ENCODE results near the gene MLXIP.
A peak's percentile ranks its signal among the peaks of the same experiment; 100 is the strongest.
"Not testable (repeated sequence)": the region's sequence is repeated elsewhere in the genome, so short reads cannot be mapped to it uniquely, and the experiment has no call there.

MLXIP gene, protein sequence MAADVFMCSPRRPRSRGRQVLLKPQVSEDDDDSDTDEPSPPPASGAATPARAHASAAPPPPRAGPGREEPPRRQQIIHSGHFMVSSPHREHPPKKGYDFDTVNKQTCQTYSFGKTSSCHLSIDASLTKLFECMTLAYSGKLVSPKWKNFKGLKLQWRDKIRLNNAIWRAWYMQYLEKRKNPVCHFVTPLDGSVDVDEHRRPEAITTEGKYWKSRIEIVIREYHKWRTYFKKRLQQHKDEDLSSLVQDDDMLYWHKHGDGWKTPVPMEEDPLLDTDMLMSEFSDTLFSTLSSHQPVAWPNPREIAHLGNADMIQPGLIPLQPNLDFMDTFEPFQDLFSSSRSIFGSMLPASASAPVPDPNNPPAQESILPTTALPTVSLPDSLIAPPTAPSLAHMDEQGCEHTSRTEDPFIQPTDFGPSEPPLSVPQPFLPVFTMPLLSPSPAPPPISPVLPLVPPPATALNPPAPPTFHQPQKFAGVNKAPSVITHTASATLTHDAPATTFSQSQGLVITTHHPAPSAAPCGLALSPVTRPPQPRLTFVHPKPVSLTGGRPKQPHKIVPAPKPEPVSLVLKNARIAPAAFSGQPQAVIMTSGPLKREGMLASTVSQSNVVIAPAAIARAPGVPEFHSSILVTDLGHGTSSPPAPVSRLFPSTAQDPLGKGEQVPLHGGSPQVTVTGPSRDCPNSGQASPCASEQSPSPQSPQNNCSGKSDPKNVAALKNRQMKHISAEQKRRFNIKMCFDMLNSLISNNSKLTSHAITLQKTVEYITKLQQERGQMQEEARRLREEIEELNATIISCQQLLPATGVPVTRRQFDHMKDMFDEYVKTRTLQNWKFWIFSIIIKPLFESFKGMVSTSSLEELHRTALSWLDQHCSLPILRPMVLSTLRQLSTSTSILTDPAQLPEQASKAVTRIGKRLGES

GRCh38 chr12:122078141-122079032, at the start of gene MLXIP:
TSS of gene MLXIP (plus strand) at chr12:122078756. CDS start at chr12:122078854, 98 bp downstream.
- H3K4me3 ChIP-seq (ENCODE audit: low read length): peak within 1 kb of the TSS; percentile 77
- H3K27me3 ChIP-seq (ENCODE audit: control insufficient read depth, insufficient read depth, low read length): no peaks in the 10 kb centered on the region
- H3K9ac ChIP-seq (ENCODE audit: low read length): peak within 1 kb of the TSS; percentile 79
- H3K27ac ChIP-seq (ENCODE audit: low read depth, low read length): peak within 1 kb of the TSS; percentile 78
- H3K4me1 ChIP-seq (ENCODE audit: control insufficient read depth, insufficient read depth, low read length): peaks cover 17% of the 10 kb centered on the region
- no peaks in the 10 kb centered on the region for H3K36me3 ChIP-seq (ENCODE audit: control insufficient read depth, insufficient read depth, low read length)

- no peak overlapping the region for H3K27ac ChIP-seq (ENCODE audit: low read depth, low read length)
- no peaks in the 10 kb centered on the region for H3K27me3 ChIP-seq (ENCODE audit: control insufficient read depth, insufficient read depth, low read length)
- no peaks in the 10 kb centered on the region for H3K36me3 ChIP-seq (ENCODE audit: control insufficient read depth, insufficient read depth, low read length)
- H3K9ac ChIP-seq (ENCODE audit: low read length): no peak overlapping the region
- no peak overlapping the region for H3K4me3 ChIP-seq (ENCODE audit: low read length)
- H3K4me1 ChIP-seq (ENCODE audit: control insufficient read depth, insufficient read depth, low read length): peaks cover 3% of the 10 kb centered on the region
Measured at GRCh38 chr12:122028905-122029560, 49.5 kb upstream of the MLXIP start.

DNA sequence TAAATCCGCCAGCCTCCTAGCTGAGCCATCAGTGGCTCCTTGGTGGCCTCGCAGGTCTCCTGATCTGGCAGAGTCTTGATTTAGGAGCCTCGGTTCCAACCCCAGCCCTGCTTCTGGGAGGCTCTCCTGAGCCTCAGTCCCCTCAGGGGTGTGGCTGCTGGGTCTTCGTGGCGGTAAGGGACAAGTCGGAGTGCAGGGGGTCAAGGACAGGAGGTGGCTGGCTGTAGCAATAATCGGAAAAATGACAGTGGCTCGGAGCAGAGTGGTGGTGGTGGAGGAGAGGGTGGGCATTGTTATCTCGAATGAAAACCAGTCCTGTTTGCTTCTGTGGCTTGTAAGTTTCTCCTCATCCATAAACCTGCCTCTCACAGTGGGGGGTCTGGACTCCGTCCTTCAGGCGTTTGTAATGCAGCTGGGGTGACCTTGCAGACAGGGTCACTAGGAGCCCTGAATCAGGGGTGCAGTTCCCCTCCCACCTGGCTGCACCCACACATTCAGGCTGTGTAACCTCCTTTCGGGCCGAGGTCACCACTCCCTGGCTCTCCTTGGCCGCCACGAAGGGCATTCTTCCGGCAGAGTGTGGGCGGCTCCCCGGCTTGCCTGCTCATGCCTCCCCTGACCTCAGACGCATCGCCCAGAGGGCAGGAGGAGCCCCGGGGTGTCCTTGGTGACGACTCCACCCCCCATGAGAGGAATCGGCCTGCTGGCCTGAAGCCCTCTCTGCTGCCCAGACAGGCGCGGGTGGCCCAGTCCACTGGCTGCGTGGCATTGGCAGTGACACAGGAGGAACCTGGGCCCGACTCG, 48.7 kb upstream of the MLXIP start:
- no peaks in the 10 kb centered on the region for H3K27me3 ChIP-seq (ENCODE audit: control insufficient read depth, insufficient read depth, low read length)
- H3K27ac ChIP-seq (ENCODE audit: low read depth, low read length): no peak overlapping the region
- no peak overlapping the region for H3K9ac ChIP-seq (ENCODE audit: low read length)
- H3K36me3 ChIP-seq (ENCODE audit: control insufficient read depth, insufficient read depth, low read length): no peaks in the 10 kb centered on the region
- no peak overlapping the region for H3K4me3 ChIP-seq (ENCODE audit: low read length)
- H3K4me1 ChIP-seq (ENCODE audit: control insufficient read depth, insufficient read depth, low read length): no peaks in the 10 kb centered on the region

DNA sequence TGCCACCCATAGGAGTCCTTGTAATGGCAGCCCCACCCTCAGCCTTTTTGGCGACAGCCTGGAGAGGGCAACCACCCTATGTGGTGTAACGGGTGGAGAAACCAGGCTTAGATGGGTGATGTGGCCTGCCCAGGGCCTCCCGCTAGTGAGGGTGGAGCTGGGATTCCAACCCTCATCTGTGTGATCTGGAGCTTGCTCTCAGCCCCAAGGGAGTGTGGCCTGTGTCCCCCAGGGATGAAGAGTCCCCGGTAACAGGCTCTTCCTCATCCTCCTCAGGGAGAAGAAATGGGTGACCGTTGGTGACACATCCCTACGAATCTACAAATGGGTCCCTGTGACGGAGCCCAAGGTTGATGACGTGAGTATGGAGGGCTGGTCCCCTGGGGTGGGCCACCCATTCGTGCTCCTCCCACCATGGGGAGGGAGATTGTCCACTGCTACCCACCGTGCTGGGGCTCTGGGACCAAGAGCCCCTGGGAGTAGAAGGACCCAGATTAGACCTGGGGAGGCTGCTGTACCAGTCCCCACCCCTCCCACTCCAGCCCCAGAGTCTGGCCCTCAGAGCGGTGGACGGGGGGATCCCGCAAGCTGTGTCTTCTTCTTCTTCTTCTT, 48.0 kb upstream of the MLXIP start:
- H3K4me1 ChIP-seq (ENCODE audit: control insufficient read depth, insufficient read depth, low read length): no peaks in the 10 kb centered on the region
- no peaks in the 10 kb centered on the region for H3K27me3 ChIP-seq (ENCODE audit: control insufficient read depth, insufficient read depth, low read length)
- H3K4me3 ChIP-seq (ENCODE audit: low read length): no peak overlapping the region
- no peak overlapping the region for H3K9ac ChIP-seq (ENCODE audit: low read length)
- H3K27ac ChIP-seq (ENCODE audit: low read depth, low read length): no peak overlapping the region
- H3K36me3 ChIP-seq (ENCODE audit: control insufficient read depth, insufficient read depth, low read length): no peaks in the 10 kb centered on the region

GRCh38 chr12:122031342-122032216, 47.0 kb upstream of the MLXIP start:
- no peak overlapping the region for H3K4me3 ChIP-seq (ENCODE audit: low read length)
- H3K36me3 ChIP-seq (ENCODE audit: control insufficient read depth, insufficient read depth, low read length): no peaks in the 10 kb centered on the region
- no peak overlapping the region for H3K9ac ChIP-seq (ENCODE audit: low read length)
- H3K4me1 ChIP-seq (ENCODE audit: control insufficient read depth, insufficient read depth, low read length): no peaks in the 10 kb centered on the region
- no peaks in the 10 kb centered on the region for H3K27me3 ChIP-seq (ENCODE audit: control insufficient read depth, insufficient read depth, low read length)
- no peak overlapping the region for H3K27ac ChIP-seq (ENCODE audit: low read depth, low read length)

GRCh38 chr12:122032580-122032979, 46.0 kb upstream of the MLXIP start:
- Histone ChIP-seq H3K27ac (ENCODE audit: low read depth, low read length) (no peak overlapping the region), H3K4me3 (ENCODE audit: low read length) (no peak overlapping the region), H3K36me3 (ENCODE audit: control insufficient read depth, insufficient read depth, low read length) (no peaks in the 10 kb centered on the region), H3K4me1 (ENCODE audit: control insufficient read depth, insufficient read depth, low read length) (no peaks in the 10 kb centered on the region), H3K9ac (ENCODE audit: low read length) (no peak overlapping the region), H3K27me3 (ENCODE audit: control insufficient read depth, insufficient read depth, low read length) (no peaks in the 10 kb centered on the region)

DNA sequence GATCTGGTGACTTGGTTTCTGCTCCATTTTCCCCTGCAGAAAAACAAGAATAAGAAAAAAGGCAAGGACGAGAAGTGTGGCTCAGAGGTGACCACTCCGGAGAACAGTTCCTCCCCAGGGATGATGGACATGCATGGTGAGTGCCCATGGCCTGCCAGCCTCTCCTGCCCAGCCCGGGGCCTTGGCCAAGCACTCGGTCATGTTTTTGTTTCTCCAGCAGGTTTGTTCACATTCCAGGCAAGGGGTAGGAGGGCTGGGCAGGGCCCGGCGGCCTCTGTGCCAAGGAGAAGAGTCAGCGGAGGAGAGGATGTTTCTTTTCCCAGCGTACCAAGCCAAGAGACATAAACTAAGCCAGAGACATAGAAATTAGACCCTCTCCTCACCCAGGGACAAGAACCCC, 43.3 kb upstream of the MLXIP start:
- Histone ChIP-seq H3K4me3 (ENCODE audit: low read length) (no peak overlapping the region), H3K27me3 (ENCODE audit: control insufficient read depth, insufficient read depth, low read length) (no peaks in the 10 kb centered on the region), H3K4me1 (ENCODE audit: control insufficient read depth, insufficient read depth, low read length) (no peaks in the 10 kb centered on the region), H3K36me3 (ENCODE audit: control insufficient read depth, insufficient read depth, low read length) (peaks cover 2% of the 10 kb centered on the region), H3K27ac (ENCODE audit: low read depth, low read length) (no peak overlapping the region), H3K9ac (ENCODE audit: low read length) (no peak overlapping the region)

DNA sequence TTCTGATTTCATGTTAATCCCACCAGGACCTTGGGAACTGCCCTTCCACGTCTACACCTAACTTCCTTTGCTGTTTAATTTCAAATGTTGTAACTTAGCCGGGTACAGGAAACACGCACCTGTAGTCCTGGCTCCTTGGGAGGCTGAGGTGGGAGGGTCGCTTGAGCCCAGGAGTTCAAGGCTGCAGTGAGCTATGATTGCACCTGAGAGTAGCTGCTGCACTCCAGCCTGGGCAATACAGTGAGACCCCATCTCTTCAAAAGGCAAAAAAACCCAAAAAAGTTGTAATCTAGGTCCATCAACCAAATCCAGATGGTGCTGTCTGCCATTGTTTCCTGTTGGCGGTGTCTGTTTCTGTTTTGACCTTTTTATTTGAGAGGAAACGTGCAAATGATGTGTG, 42.4 kb upstream of the MLXIP start:
- H3K4me3 ChIP-seq (ENCODE audit: low read length): no peak overlapping the region
- H3K36me3 ChIP-seq (ENCODE audit: control insufficient read depth, insufficient read depth, low read length): peaks cover 5% of the 10 kb centered on the region
- no peaks in the 10 kb centered on the region for H3K4me1 ChIP-seq (ENCODE audit: control insufficient read depth, insufficient read depth, low read length)
- no peaks in the 10 kb centered on the region for H3K27me3 ChIP-seq (ENCODE audit: control insufficient read depth, insufficient read depth, low read length)
- no peak overlapping the region for H3K27ac ChIP-seq (ENCODE audit: low read depth, low read length)
- H3K9ac ChIP-seq (ENCODE audit: low read length): no peak overlapping the region

GRCh38 chr12:122040579-122041386, 37.8 kb upstream of the MLXIP start:
- Histone ChIP-seq H3K36me3 (ENCODE audit: control insufficient read depth, insufficient read depth, low read length) (peaks cover 7% of the 10 kb centered on the region), H3K9ac (ENCODE audit: low read length) (no peak overlapping the region), H3K27ac (ENCODE audit: low read depth, low read length) (no peak overlapping the region), H3K4me1 (ENCODE audit: control insufficient read depth, insufficient read depth, low read length) (no peaks in the 10 kb centered on the region), H3K27me3 (ENCODE audit: control insufficient read depth, insufficient read depth, low read length) (no peaks in the 10 kb centered on the region), H3K4me3 (ENCODE audit: low read length) (no peak overlapping the region)

DNA sequence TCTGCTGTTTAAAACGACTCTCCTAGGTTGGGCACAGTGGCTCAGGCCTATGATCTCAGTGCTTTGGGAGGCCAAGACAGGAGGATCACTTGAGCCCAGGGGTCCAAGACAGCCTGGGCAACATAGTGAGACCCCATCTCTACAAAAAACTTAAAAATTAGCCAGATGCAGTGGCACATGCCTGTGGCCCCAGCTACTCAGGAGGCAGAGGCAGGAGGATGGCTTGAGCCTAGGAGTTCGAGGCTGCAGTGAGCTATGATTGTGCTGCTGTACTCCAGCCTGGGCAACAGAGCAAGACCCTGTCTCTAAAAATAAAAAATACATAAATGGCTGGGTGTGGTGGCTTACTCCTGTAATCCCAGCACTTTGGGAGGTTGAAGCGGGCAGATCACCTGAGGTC, 37.1 kb upstream of the MLXIP start:
- H3K9ac ChIP-seq (ENCODE audit: low read length); H3K4me1 ChIP-seq (ENCODE audit: control insufficient read depth, insufficient read depth, low read length); H3K36me3 ChIP-seq (ENCODE audit: control insufficient read depth, insufficient read depth, low read length); H3K27me3 ChIP-seq (ENCODE audit: control insufficient read depth, insufficient read depth, low read length); H3K4me3 ChIP-seq (ENCODE audit: low read length); H3K27ac ChIP-seq (ENCODE audit: low read depth, low read length): not testable (repeated sequence)

Data from rectal smooth muscle tissue (tissue), 1 donor.